ENCODE results near the gene PLCD1.
"Not testable (repeated sequence)": the region's sequence is repeated elsewhere in the genome, so short reads cannot be mapped to it uniquely, and the experiment has no call there.

PLCD1 gene

GRCh38 chr3:38029400-38030125, at the start of gene PLCD1:
PLCD1 (minus strand) TSS chr3:38029642; CDS start chr3:38029539, 103 bp downstream.
- no peak for DNase-seq (ENCODE audit: low spot score)

DNA sequence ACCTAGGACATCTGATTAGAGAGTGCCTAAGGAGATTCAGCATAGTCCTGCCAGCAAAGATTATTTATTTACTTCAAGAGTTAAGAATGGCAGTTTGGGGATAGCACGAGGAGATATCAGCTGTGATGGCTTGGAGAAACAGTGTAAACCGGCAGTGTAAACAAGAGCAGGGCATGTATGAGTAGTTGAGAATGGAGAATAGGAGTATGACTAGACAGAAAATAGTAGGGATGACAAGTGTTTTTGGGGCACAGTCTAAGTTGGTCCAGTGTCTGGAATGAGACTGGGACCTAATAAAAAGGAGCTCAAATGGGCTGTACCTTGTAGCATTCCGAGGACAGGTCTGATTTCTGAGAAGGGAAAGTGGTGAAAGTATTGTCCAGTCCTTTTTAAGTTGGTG, 47.6 kb upstream of the PLCD1 start:
- DNase-seq (ENCODE audit: low spot score): not testable (repeated sequence)

DNA sequence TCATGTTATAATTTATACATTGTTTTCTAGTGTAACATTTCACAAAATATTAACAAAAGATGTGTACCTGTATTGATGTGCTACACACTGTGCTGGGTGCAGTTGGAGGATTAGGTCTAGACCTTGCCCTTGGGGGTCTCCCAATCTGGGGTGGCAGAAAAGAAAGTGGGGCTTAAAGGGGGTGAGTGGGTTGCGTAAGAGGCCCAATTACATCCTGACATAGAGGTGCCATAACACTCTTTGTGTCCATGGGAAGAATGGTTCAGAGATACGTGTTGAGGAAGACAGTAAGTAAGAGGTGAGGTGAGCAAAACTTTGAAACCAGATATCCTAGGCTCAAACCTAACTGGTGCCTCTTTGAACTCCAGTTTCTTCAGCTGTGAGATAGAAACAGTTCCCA, 40.6 kb upstream of the PLCD1 start:
- no peak for DNase-seq (ENCODE audit: low spot score)

DNA sequence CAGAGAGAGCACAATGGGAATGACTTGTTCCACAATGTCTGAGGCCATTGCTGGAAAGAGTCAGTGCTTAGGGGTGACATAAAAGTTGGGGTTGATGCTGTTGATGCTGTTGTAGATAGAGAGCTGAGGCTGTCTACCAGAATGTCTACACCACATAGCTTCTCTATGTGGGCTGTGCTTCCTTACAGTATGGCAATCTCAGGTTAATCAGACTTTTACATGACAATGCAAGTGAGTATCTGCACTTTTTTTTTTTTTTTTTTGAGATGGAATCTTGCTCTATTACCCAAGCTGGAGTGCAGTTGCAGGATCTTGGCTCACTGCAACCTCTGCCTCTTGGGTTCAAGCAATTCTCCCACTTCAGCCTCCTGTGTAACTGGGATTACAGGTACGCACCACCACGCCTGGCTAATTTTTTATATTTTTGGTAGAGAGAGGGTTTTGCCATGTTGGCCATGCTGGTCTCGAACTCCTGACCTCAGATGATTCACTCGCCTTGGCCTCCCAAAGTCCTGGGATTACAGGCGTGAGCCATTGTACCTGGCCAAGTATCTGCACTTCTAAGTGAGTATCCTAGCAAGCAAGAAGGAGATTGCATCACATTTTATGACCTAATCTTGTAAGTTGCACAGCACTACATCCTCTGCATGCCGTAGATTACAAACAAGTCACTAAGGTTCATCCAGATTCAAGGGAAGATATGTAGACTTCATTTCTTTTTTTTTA, 38.2 kb upstream of the PLCD1 start:
- DNase-seq (ENCODE audit: low spot score): no peak

DNA sequence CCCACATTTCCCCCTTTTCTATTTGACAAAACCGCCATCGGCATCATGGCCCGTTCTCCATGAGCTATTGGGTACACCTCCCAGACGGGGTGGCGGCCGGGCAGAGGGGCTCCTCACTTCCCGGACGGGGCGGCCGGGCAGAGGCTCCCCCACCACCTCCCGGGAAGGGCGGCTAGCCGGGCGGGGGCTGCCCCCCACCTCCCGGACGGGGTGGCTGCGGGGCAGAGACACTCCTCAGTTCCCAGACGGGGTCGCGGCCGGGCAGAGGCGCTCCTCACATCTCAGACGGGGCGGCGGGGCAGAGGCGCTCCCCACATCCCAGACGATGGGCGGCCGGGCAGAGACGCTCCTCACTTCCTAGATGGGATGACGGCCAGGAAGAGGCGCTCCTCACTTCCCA, 35.0 kb upstream of the PLCD1 start:
- not testable (repeated sequence) for DNase-seq (ENCODE audit: low spot score)

DNA sequence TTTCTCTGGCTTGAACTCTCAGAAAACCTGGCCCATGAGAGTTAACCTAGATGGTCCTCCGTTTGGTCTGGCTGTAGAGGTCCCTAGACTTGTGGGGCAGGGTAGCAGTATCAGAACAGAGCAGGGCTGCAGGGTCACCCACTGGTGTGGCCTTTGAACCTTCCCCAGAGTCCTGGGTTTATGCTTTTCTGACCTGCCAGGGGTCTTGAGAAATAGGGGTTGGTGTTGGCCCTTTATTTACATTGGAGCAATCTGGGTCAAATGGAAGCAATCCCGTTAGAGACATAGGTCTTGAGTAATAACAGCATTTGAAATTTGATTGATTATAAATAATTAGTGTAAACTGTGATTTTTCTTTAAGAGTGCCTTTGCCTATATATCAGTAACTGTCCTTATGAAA, 33.4 kb upstream of the PLCD1 start:
- no peak for DNase-seq (ENCODE audit: low spot score)

- DNase-seq (ENCODE audit: low spot score): no peak
Observed at GRCh38 chr3:38059591-38059990, 30.1 kb upstream of the PLCD1 start.

DNA sequence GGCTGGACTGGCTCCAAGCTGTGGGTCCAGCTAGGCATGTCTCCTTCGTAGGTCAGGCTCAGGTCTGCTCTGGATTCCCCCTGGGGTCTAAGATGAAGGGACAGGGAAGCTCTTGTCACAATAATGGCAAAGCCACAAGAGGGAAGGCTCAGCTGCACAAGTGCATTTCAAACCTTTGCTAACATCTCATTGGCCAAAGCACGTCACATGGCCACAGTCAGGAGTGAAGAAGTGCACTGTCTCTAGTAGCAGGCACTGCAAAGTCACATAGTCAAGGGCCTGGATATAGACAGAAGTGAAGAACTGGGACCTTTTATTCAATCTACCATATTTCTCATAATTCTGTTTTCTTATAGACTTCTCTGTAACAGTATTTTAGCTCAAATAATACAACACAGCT, 29.7 kb upstream of the PLCD1 start:
- DNase-seq (ENCODE audit: low spot score): no peak

DNA sequence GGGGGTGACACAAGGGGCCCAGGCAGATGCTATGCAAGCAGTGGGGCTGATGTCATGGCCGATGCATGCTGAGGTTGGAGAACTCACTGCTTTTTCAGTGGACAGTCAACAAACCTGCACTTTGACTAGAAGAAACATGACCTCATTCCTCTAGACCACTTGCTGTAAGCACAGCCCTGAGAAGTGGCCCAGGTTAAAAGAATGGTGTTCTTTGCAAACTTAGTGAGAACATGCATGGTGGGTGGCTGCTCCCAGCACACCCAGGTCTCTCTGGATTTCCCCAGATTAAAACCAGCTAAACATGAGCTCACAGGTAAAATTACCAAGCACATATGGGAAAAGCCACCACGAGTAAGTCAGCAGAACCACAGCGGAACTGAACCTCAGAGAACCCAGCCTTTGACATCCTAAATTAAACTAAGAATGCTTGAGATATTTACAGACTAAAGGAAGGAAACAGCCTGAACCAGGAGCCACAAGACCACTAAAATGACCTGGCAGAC, 25.1 kb upstream of the PLCD1 start:
- DNase-seq (ENCODE audit: low spot score): no peak

DNA sequence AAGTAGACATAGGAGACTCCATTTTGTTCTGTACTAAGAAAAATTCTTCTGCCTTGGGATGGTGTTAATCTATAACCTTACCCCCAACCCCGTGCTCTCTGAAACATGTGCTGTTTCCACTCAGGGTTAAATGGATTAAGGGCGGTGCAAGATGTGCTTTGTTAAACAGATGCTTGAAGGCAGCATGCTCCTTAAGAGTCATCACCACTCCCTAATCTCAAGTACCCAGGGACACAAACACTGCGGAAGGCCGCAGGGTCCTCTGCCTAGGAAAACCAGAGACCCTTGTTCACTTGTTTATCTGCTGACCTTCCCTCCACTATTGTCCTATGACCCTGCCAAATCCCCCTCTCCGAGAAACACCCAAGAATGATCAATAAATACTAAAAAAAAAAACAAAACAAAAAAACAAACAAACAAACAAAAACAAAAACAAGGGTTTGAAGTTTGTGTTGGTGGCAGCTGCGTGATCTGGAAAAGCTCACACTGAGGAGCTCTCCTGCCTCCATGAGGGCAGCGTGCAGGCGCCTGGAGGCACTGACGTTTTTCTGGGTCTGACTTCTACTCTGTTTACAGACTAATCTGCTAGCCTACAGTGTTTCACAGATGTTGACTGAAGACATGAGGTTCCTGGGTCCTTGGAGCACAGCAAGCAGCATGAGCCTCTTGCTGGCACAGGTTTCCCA, 24.5 kb upstream of the PLCD1 start:
- not testable (repeated sequence) for DNase-seq (ENCODE audit: low spot score)

- not testable (repeated sequence) for DNase-seq (ENCODE audit: low spot score)
Observed at GRCh38 chr3:38053286-38053685, 23.8 kb upstream of the PLCD1 start.

DNA sequence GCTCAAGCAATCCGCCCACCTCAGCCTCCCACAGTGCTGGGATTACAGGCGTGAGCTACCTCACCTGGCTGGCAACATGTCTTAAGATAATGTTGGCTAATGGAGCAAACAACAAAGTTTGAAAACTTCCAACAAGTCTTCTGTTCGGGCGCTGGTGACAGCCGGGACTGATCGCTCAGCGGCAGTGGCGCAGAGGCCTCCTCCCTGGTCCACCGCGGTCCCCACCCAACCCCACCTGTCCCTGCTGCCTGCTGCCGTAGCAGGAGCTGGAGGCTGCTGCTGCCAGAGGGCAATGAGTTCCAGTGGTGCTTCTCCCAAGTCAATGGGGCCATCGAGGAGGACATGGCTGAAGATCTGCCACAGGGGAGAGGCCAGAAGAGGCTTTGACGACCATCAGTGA, 21.7 kb upstream of the PLCD1 start:
- no peak for DNase-seq (ENCODE audit: low spot score)

GRCh38 chr3:38049358-38050126, 20.1 kb upstream of the PLCD1 start:
- DNase-seq (ENCODE audit: low spot score): no peak

DNA sequence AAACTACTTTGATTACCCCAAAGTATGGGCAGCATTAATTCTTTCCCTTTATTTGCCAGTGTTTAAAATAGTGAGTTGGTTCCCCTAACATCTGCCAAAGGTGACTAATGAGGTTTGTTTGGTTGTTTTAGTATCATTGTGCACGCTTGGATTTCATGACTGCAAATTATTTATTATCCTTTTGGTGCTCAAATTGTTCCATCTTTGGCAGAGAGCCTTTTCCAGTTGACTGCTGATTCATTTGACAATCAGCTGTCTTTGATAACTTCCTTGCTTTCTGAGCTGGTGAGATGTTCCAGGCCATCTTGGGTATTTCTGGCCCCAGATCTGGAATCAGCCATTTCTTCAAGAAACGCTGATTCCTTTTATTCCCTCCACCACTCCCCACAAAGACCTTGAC, 18.5 kb upstream of the PLCD1 start:
- no peak for DNase-seq (ENCODE audit: low spot score)

- no peak for DNase-seq (ENCODE audit: low spot score)
Observed at GRCh38 chr3:38046821-38047220, 17.4 kb upstream of the PLCD1 start.

- no peak for DNase-seq (ENCODE audit: low spot score)
Observed at GRCh38 chr3:38046027-38046426, 16.6 kb upstream of the PLCD1 start.

- no peak for DNase-seq (ENCODE audit: low spot score)
Observed at GRCh38 chr3:38043486-38043885, 14.0 kb upstream of the PLCD1 start.

DNA sequence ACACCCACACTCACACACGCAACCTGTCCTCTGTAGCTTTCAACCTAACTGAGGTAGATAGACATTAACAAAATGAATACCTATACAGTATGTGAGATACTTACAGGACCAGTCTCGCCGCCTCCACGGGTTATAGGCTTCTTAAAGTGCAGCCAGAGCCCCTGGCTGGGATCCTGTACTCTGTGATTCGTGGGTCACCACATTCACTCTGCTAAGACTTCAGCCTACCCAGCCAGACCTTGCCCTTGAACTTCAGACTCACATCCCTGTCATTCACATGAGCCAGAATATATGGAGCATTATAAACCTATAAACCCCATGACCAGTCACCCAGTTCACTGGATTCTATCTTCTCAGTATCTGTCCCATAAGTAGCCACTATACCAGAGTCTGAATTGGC, 11.0 kb upstream of the PLCD1 start:
- no peak for DNase-seq (ENCODE audit: low spot score)

GRCh38 chr3:38039899-38040261, 10.4 kb upstream of the PLCD1 start:
- no peak for DNase-seq (ENCODE audit: low spot score)

DNA sequence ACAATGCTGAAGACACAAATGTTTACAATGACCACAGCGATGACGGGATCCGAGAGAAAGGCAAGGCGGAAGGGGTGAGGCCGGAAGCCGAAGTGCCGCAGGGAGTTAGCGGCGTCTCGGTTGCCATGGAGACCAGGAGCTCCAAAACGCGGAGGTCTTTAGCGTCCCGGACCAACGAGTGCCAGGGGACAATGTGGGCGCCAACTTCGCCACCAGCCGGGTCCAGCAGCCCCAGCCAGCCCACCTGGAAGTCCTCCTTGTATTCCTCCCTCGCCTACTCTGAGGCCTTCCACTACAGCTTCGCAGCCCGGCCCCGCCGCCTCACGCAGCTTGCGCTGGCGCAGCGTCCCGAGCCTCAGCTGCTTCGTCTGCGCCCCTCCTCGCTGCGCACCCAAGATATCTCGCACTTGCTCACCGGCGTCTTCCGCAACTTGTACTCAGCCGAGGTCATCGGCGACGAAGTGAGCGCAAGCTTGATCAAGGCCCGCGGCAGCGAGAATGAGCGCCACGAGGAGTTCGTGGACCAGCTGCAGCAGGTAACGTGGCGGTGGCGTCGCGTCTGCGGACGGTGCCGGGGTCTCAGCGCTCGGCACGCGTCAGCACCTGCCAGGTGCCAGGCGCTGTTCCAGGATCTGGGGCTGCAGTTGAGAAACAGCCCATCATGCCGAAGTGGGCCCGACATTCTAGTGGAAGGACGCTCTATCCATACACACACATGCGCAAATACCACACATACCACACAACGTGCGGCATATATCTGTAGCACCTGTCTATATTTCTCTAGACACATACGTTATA, 9.9 kb upstream of the PLCD1 start, which contains the start of gene DLEC1:
Gene DLEC1 (plus strand): TSS at position 108 of the 798 bp plus-strand sequence. CDS start 18 bp downstream, at position 126.
- no peak for DNase-seq (ENCODE audit: low spot score)

DNA sequence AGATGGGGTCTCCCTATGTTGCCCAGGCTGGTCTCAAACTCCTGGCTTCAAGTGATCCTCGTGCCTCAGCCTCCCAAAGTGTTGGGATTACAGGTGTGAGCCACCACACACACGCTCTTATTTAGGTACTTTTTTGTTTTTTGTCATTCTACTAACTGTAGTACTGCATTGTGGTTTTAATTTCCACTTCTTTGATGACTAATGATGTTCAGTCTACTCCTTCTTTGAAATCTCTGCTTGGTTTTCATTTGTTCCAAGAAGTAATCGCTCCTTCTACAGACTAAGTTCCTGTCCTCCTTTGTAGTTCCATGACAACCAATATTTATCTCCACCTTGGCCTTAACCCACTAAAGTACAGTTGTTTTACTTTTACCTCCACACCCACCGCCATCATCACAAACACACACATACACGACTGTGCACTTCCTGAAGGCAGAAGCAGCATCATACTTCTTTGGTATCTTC, 9.0 kb upstream of the PLCD1 start:
- DNase-seq (ENCODE audit: low spot score): no peak
